DMS53 treated with DMSO at 0.1 percent for 48 hours (cell line): Measurements from ENCODE around the gene FIBIN.

ENCODE experiments used
- DNase-seq: peaks from one replicate; lab custom pipeline; 2025; ENCODE audit not compliant: unreplicated experiment; lab: John Stamatoyannopoulos, UW

FIBIN gene

DNA sequence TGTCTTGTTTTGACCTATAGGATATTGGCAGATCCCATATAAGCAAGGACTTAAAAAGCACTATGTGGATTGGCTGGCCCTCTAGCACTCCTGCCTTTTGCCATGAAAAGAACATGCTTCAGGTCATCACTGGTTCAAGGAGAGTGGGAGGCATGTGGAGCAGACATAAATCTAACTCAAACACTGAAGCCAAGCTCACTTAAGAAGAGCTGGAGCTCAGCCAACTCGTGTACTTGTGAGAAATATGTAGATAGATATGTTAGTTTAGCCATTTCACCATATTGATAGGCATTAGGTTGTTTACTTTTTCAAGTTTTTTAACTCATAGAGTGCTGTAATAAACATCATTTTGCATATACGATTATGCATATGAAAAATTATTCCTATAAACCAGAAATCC lies 26.8 kb downstream of the FIBIN start:
- peak; percentile 5 for DNase-seq

DNA sequence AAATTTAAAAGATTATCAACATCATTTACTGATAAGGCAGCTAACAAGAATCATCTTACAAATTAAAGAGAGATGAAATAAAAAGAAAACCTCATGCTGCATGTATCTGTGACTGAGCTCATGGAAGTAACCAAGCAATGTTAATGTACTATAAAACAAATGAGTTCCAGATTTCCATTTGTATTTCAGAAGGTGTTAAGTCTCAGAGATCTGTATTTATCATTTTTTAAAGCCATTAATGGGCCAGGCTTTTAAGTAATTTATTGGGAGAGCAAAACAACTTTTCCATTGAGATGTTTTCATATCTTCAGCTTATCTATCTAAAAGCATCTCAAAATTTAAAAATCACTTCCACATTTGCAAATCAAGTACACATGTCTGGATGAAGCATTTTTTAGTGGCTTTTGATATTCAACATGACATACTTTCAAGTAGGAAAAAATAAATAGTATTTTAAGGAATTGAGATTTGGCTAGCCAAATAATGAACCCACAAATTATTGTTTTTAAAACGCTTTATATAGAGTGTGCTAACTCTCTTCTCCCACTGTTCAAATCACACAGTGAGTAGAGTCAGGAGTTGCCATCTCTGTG lies 28.8 kb downstream of the FIBIN start:
- no peak for DNase-seq

DNA sequence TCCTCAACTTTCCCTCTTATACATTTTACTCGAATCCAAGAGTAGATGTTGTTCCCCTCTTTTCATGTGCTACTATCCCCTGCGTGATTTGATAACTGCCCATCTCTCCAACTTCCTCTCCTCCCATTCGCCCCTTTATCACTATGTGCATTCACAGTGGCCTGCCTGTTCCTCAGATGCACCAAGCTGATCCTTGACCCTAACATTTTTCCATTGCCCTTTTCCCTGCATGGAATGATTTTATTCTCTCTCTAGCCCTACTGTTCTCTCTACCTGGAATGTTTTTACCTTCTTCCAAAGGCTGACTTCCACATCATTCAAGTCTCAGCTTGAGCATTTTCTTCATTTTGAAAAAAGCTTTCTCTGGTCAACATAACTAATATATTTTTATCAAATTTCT lies 31.0 kb downstream of the FIBIN start:
- DNase-seq = no peak

GRCh38 chr11:27025312-27025955 lies 31.5 kb downstream of the FIBIN start:
- no peak for DNase-seq

- no peak for DNase-seq
Measured at GRCh38 chr11:27025957-27026733, 32.2 kb downstream of the FIBIN start.

DNA sequence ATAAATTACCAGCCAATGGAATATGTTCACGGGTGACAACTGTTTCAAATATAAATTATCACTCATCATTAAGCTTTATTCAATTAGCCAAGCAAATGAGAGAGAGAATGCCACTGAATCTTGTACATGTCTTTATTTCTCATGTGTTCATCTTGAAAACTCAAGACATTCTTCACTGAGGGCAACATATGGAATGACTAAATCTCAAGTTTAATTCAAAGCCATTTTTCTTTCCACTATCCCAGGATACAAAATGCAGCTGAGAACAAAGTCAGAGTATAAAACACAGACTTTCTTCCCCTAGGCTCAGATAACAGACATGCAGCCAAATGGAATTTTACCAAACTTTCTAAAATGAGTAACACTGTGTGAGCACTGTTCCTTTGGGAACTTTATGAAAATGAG lies 34.7 kb downstream of the FIBIN start:
- DNase-seq = no peak

GRCh38 chr11:27029966-27030365 lies 36.1 kb downstream of the FIBIN start:
- DNase-seq = no peak

- DNase-seq = no peak
Measured at GRCh38 chr11:27031754-27032153, 37.8 kb downstream of the FIBIN start.

- DNase-seq = no peak
Measured at GRCh38 chr11:27039873-27040272, 46.0 kb downstream of the FIBIN start.

- DNase-seq = no peak
Measured at GRCh38 chr11:27040302-27041115, 46.6 kb downstream of the FIBIN start, which contains the start of gene BBOX1. Gene BBOX1 (plus strand): TSS chr11:27040815. CDS start chr11:27055431, 14,616 bp downstream.

DNA sequence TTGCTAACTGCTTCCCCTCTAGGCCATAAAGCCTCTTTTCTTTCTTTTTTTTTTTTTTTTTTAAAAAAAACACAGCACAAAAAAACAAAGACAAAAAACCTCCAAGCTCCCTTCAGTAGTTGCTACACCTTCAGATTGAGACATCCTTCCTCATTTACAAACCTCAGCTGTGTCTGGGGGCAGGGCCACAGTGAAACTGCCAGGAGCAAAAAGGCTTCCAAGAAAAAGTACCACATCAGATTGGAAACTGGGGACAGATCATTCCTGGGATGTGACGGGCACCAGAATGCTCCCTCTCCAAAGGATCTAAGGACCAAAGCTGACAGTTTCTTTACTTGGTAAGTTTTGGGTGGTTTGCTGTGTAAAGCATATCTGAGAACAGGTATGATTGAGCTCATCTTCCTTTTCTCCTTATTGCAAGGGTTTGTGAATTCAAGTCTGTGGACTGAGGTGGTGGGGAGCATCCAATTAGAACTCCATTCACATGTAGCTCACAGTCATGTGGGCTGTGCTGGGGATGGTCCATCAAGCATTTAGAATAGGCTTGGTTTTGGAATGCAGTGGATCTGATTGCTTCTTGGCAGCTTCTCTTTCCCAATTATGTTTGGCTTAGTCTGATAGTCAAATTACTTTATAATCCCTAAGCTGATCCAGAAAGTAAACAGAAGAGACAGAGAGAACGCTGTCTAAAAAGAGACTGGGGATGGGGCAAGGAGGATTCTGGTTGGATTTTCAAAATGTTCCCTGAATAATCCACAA lies 47.4 kb downstream of the FIBIN start:
- DNase-seq = no peak
